HL-60/S4 treated with phorbol 12-myristate 13-acetate at 8.2 ng/mL for 4 days and 3 days (cell line): ENCODE results near the gene TNFRSF1A.

Source experiments
- in situ Hi-C: fragments of 300-500 bp; cut with MboI; formaldehyde crosslinking; loops from 2 replicates; pipeline ENCODE4 v1.15.0; 2022; ENCODE audit warnings: low sequenced_read_pairs

TNFRSF1A gene

DNA sequence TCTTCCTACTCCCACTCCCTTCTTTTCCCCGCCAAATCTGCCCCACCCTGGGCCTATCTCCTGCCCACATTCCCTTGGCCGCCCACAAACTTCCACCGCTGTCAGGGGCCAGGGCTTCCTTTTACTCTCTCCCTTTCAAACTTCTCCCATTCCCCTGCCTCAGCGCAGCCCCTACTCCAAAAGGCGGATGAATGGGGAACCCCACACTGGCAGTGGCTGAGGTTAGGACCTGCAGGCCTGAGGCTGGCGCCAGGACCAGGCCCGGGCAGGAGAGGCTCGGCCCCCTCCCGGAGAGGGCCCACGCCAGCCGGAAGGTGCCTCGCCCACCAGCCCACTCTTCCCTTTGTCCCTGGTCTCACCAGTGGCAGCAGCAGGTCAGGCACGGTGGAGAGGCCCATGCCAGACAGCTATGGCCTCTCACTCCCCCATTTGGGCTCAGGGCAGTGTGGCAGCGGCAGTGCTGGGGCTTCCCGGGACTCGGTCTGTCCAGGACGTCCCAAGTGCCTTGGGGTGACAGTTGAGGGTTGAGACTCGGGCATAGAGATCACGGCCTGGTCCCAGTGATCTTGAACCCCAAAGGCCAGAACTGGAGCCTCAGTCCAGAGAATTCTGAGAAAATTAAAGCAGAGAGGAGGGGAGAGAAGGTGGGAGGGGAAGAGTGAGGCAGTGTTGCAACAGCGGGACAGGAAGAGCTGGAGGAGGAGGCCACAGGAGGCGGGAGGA, at the start of gene TNFRSF1A:
Gene TNFRSF1A, minus strand, starts transcription at position 660 of the 723 bp plus-strand sequence. Its CDS starts 262 bp downstream, at position 398.
- in situ Hi-C loops = no loop called here

- in situ Hi-C loops = no loop called here
Observed at GRCh38 chr12:6391013-6391412, 49.1 kb upstream of the TNFRSF1A start.

GRCh38 chr12:6390084-6390799, 48.4 kb upstream of the TNFRSF1A start:
- in situ Hi-C loops = no loop called here

DNA sequence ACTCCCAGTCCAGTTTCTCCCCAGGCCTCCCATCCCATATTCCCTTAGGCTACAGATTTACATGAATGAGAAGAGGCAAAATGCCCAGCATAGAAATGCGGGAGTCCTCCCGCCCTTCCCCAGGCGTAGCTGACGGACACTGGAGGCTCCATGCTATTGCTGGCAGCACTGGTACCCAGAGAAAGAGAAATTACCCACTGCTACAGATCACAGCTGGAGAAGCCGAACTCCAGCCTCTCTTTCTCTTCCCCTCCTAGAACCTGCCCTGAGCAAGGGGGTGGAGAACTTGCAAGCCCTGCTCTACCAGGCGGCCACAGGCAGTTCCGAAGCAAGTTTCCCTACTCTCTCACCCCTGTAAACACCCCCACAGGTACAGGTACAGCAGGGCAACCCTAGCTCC, 45.7 kb upstream of the TNFRSF1A start:
- in situ Hi-C loops = no loop called here

GRCh38 chr12:6386491-6386890, 44.6 kb upstream of the TNFRSF1A start:
- in situ Hi-C loops = no loop called here

- in situ Hi-C loops = no loop called here
Observed at GRCh38 chr12:6386038-6386437, 44.2 kb upstream of the TNFRSF1A start.

- in situ Hi-C loops = no loop called here
Observed at GRCh38 chr12:6384499-6385436, 42.9 kb upstream of the TNFRSF1A start.

GRCh38 chr12:6383572-6384498, 42.0 kb upstream of the TNFRSF1A start, which contains the start of gene LTBR:
LTBR (plus strand) TSS chr12:6384162; CDS start chr12:6384359, 197 bp downstream.
- in situ Hi-C loops = no loop called here

DNA sequence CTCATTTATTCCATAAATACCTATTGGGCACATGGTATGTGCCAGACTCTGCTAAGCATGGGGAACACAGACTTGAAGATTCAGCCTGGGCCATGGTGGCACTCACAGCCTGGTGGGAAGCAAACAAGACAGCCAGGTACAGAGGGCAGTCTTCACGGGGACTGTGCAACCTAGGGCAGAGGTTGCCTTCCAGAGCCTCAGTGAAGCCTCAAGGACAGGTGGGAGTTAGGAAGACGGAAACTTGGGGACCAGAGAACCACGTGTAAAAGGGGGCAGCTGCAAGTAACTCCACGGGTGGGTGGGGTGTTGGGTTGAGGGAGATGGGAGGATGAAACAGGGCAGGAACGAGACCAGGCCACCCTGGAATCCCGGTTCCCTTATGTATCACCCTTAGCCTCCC, 41.1 kb upstream of the TNFRSF1A start:
- in situ Hi-C loops = no loop called here

GRCh38 chr12:6382371-6382770, 40.5 kb upstream of the TNFRSF1A start:
- in situ Hi-C loops = no loop called here

GRCh38 chr12:6380141-6381121, 38.6 kb upstream of the TNFRSF1A start:
- in situ Hi-C loops = no loop called here

- in situ Hi-C loops = no loop called here
Observed at GRCh38 chr12:6378709-6379472, 37.0 kb upstream of the TNFRSF1A start.

GRCh38 chr12:6377667-6377994, 35.8 kb upstream of the TNFRSF1A start:
- in situ Hi-C loops = no loop called here

- in situ Hi-C loops = no loop called here
Observed at GRCh38 chr12:6376870-6377666, 35.2 kb upstream of the TNFRSF1A start.

- in situ Hi-C loops = no loop called here
Observed at GRCh38 chr12:6376079-6376869, 34.4 kb upstream of the TNFRSF1A start.

DNA sequence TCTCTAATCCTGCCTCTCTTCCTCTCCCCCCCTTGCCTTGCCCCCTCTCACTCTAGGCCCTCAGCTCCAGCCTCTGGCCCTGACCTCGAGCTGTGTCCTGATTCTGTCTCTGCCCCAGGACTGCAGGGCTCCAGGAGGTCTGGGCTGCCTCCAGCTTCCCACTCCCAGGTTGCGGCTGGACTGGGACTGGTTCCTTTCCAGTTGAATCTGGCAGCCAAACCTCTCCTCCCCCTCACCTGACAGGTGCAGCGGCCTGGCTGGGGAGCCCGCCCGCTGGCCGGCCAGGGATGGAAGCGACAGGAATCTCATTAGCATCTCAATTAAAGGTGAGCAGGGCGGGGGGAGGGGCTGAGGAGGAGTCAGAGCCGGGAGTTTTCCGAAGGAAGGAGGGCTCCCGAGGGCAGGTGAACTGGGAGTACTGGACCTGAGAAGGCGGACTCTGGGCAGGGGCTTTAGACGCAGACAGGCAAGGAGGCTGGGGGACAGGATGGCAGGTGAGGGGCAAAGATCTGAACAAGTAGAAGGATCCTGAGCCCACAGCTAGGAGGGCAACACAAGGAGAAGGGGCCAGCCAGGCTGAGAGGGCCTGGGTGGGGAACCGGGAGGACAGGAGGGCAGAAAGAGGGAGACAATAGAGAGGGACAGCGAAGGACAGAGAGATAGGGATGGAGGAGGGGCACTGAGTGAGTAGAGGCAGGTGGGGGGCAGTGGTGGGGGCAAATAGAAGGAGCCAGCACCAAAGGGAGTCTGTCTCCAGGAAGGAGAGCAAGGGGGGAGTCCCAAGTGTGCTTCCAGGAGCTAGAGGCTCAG, 33.6 kb upstream of the TNFRSF1A start, which contains the start of gene SCNN1A:
Gene SCNN1A, minus strand, starts transcription at position 295 of the 810 bp plus-strand sequence. CDS start 780 bp downstream, outside the sequence.
- in situ Hi-C loops = no loop called here
